ENCODE results near the gene RPA3. TPM values are rescaled to one million over a fixed set of nuclear protein-coding genes. Genes with fewer than 3 reads are reported as not detected.

Gene RPA3
- total and polyA plus RNA-seq, 2 of the 13 experiments (the other 11 are each of a cell fraction or from before 2014, with no cell fraction given): 38.3 to 154 TPM

DNA sequence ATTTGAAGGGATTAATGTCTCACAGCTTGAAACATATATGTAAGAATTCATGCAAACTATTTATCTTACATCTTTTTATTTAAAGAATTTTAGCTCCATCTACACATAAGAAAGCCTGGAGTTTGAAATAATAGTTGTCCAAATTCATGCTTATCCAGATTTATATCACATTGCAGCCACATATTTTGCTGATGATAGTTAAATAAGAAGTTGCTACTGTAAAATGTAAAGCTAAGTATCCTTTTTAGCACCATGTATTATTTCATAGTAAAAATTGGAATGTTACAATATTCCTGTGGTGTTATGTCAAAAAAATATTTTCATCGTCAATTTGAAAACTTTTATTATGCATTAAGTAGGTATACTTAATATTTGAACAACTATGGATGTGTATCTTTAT, 105.2 kb downstream of the RPA3 start:
- Histone ChIP-seq H3K4me3 (replicated peaks in 1 of 3; ENCODE audit: insufficient read depth in 1 of 3, low read depth in 2 of 3, low read length in 3 of 3) (no peak overlapping the region), H3K4me1 (ENCODE audit: insufficient read depth, low read length) (no peaks in the 10 kb centered on the region), H3K27ac (ENCODE audit: extremely low read length, insufficient read depth, low read length) (no peak overlapping the region), H4K20me1 (ENCODE audit: insufficient read depth, low read length) (no peaks in the 10 kb centered on the region), H3K27me3 (ENCODE audit: control insufficient read depth in 1 of 2, insufficient read depth in 2 of 2, low read length in 2 of 2) (no peaks in the 10 kb centered on the region), H3K36me3 (replicated peaks in 1 of 2; ENCODE audit: control insufficient read depth in 1 of 2, insufficient read depth in 2 of 2, low read length in 2 of 2) (no peaks in the 10 kb centered on the region; a peak in 1 of 5 replicates), H3K9me3 (ENCODE audit: low read length) (no peaks in the 10 kb centered on the region), H3K4me2 (ENCODE audit: low read depth, low read length) (no peak overlapping the region), H3K9ac (ENCODE audit: insufficient read depth, low read depth, low read length) (no peak overlapping the region), H3K79me2 (ENCODE audit: insufficient read depth, low read length) (no peaks in the 10 kb centered on the region), H2AFZ (ENCODE audit: low read length) (no peak overlapping the region)
- WGBS (ENCODE audit: low lambda C conversion rate): 97% methylated on average over 1 of the region's 1 CpG
- DNase-seq (ENCODE audit: low spot score): no peak
- CTCF ChIA-PET (ENCODE audit: low intra/inter-chr PET ratio, low total read pairs): no interaction called here
- no TSS peak for BruUV-seq (replicated peaks)
- intact Hi-C loops (cut with micrococcal nuclease; ENCODE audit: unreplicated experiment) (no loop called here), in situ Hi-C loops (cut with HindIII; ENCODE audit: extremely low pct_ligation_motif_present, low pct_unique_long_range_greater_than_20kb) (no loop called here)
- FAIRE-seq: no peak
- no peak for ATAC-seq
- POLR2A ChIA-PET: no interaction called here
- TF ChIP-seq MAFF (IDR thresholded peaks at IDR 0.05; ENCODE audit: low read depth, low read length) (peak; percentile 36; the same call in 1 of the 2 replicates), MAFK (conservative IDR thresholded peaks at IDR 0.05 in 1 of 2, IDR thresholded peaks at IDR 0.05 in 1 of 2; ENCODE audit: low read length in 2 of 2) (peak; percentile 11 to 60; a peak in 2 of 4 replicates), ZNF614 (CRISPR knock-in tag; IDR thresholded peaks at IDR 0.05; ENCODE audit: borderline replicate concordance) (no peak)

DNA sequence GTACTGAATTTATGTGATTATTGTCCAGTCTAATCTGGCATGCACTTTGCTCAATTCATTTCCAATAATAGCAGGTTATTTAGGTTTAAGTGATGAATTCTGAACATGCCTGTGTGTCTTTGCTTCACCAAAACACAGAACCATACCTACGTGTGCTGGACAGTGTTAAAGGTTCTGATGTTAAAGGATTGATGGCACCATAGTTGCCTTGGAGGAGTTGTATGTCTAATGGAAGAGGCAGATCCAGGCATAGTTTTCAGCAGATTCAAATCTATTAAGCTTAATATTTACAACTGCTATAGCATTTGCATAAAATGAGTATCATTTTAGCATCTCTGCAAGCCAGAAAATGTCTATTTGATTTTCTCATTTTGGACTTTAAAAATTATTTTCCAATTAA, 105.9 kb downstream of the RPA3 start:
- no peak overlapping the region for H3K9ac ChIP-seq (ENCODE audit: insufficient read depth, low read depth, low read length)
- H3K9me3 ChIP-seq (ENCODE audit: low read length): no peaks in the 10 kb centered on the region
- H4K20me1 ChIP-seq (ENCODE audit: insufficient read depth, low read length): no peaks in the 10 kb centered on the region
- no peaks in the 10 kb centered on the region for H3K79me2 ChIP-seq (ENCODE audit: insufficient read depth, low read length)
- ChIA-PET CTCF (ENCODE audit: low intra/inter-chr PET ratio, low total read pairs) (no interaction called here), POLR2A (no interaction called here)
- 94% methylated on average over 1 of the region's 1 CpG for WGBS (ENCODE audit: low lambda C conversion rate)
- FAIRE-seq (no peak), DNase-seq (ENCODE audit: low spot score) (no peak), ATAC-seq (no peak)
- intact Hi-C loops (cut with micrococcal nuclease; ENCODE audit: unreplicated experiment) (no loop called here), in situ Hi-C loops (cut with HindIII; ENCODE audit: extremely low pct_ligation_motif_present, low pct_unique_long_range_greater_than_20kb) (no loop called here)
- H3K27ac ChIP-seq (ENCODE audit: extremely low read length, insufficient read depth, low read length): no peak overlapping the region
- no peak overlapping the region for H3K4me3 ChIP-seq (replicated peaks in 1 of 3; ENCODE audit: insufficient read depth in 1 of 3, low read depth in 2 of 3, low read length in 3 of 3)
- H2AFZ ChIP-seq (ENCODE audit: low read length): no peak overlapping the region
- H3K4me1 ChIP-seq (ENCODE audit: insufficient read depth, low read length): no peaks in the 10 kb centered on the region
- BruUV-seq (replicated peaks): no TSS peak
- H3K4me2 ChIP-seq (ENCODE audit: low read depth, low read length): no peak overlapping the region
- H3K27me3 ChIP-seq (ENCODE audit: control insufficient read depth in 1 of 2, insufficient read depth in 2 of 2, low read length in 2 of 2): no peaks in the 10 kb centered on the region
- H3K36me3 ChIP-seq (replicated peaks in 1 of 2; ENCODE audit: control insufficient read depth in 1 of 2, insufficient read depth in 2 of 2, low read length in 2 of 2): no peaks in the 10 kb centered on the region; a peak in 1 of 5 replicates
- TF ChIP-seq, protein P1, sequence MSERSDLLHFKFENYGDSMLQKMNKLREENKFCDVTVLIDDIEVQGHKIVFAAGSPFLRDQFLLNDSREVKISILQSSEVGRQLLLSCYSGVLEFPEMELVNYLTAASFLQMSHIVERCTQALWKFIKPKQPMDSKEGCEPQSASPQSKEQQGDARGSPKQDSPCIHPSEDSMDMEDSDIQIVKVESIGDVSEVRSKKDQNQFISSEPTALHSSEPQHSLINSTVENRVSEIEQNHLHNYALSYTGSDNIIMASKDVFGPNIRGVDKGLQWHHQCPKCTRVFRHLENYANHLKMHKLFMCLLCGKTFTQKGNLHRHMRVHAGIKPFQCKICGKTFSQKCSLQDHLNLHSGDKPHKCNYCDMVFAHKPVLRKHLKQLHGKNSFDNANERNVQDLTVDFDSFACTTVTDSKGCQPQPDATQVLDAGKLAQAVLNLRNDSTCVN (CRISPR knock-in tag; IDR thresholded peaks at IDR 0.05; ENCODE audit: borderline replicate concordance): no peak
- TF ChIP-seq, protein P2, sequence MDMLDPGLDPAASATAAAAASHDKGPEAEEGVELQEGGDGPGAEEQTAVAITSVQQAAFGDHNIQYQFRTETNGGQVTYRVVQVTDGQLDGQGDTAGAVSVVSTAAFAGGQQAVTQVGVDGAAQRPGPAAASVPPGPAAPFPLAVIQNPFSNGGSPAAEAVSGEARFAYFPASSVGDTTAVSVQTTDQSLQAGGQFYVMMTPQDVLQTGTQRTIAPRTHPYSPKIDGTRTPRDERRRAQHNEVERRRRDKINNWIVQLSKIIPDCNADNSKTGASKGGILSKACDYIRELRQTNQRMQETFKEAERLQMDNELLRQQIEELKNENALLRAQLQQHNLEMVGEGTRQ (IDR thresholded peaks at IDR 0.05; ENCODE audit: low read depth, low read length): no peak
- TF ChIP-seq, protein P2 (CRISPR knock-in tag; IDR thresholded peaks at IDR 0.05; ENCODE audit: borderline replicate concordance): no peak
- TF ChIP-seq, protein P3, sequence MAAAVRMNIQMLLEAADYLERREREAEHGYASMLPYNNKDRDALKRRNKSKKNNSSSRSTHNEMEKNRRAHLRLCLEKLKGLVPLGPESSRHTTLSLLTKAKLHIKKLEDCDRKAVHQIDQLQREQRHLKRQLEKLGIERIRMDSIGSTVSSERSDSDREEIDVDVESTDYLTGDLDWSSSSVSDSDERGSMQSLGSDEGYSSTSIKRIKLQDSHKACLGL (CRISPR knock-in tag; IDR thresholded peaks at IDR 0.05): no peak
- TF ChIP-seq, protein P4, sequence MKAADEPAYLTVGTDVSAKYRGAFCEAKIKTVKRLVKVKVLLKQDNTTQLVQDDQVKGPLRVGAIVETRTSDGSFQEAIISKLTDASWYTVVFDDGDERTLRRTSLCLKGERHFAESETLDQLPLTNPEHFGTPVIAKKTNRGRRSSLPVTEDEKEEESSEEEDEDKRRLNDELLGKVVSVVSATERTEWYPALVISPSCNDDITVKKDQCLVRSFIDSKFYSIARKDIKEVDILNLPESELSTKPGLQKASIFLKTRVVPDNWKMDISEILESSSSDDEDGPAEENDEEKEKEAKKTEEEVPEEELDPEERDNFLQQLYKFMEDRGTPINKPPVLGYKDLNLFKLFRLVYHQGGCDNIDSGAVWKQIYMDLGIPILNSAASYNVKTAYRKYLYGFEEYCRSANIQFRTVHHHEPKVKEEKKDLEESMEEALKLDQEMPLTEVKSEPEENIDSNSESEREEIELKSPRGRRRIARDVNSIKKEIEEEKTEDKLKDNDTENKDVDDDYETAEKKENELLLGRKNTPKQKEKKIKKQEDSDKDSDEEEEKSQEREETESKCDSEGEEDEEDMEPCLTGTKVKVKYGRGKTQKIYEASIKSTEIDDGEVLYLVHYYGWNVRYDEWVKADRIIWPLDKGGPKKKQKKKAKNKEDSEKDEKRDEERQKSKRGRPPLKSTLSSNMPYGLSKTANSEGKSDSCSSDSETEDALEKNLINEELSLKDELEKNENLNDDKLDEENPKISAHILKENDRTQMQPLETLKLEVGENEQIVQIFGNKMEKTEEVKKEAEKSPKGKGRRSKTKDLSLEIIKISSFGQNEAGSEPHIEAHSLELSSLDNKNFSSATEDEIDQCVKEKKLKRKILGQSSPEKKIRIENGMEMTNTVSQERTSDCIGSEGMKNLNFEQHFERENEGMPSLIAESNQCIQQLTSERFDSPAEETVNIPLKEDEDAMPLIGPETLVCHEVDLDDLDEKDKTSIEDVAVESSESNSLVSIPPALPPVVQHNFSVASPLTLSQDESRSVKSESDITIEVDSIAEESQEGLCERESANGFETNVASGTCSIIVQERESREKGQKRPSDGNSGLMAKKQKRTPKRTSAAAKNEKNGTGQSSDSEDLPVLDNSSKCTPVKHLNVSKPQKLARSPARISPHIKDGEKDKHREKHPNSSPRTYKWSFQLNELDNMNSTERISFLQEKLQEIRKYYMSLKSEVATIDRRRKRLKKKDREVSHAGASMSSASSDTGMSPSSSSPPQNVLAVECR (CRISPR knock-in tag; IDR thresholded peaks at IDR 0.05; ENCODE audit: borderline replicate concordance): no peak
- TF ChIP-seq TRIM24 (CRISPR knock-in tag; IDR thresholded peaks at IDR 0.05) (no peak), ZNF256 (CRISPR knock-in tag; conservative IDR thresholded peaks at IDR 0.05) (no peak)

All from HepG2 (cell line).